ENCODE data around the gene TAF15.

Gene TAF15

DNA sequence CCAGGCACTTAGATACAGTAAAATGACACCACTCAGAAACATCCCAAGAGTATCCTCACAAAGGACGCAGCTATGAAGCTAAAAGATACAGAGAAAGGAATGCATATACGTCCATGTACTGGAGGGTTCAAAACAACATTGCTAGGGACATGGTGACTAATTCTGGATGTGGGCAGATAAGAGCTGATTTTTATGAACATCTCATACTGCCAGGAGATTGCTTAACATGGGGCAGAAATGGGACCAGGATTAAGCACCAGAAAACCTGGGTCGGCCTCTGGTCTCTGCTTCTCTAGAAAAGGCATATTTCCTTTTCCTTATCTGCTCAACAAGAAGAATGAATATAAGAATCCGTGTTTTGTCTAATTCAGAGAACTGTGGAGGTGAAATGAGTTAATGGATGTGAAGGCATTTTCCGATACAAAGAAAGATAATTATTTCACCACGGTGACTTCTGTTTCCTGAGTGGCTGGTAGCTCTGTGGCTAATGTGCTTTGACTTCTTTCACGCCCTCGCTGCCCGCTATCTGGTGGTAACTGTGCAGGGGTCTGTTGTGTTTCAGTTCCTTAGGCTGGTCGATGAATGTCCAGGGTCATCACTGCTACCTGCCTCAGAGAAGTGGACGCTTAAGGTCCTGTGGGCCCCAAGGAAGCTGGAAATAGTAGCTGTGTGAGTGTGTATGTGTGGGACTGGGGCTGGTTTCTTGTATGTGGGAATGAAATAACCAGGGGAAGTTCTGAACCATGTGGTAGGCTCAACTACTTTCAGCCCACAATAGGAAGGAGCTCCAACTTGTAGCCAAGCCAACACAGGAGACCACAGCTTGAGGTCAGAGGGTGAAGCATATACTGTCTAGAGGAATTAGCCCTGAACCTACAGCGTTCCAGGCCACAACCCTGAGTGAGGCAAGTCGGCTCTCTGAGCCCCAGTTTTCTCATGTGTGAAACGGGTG lies 86.6 kb downstream of the TAF15 start:
- H3K79me2 ChIP-seq (ENCODE audit: low read length), result no peaks in the 10 kb centered on the region
- no peaks in the 10 kb centered on the region for H3F3A ChIP-seq (ENCODE audit: insufficient read depth, low read length)
- peaks cover 12% of the 10 kb centered on the region for H3K4me1 ChIP-seq (ENCODE audit: low read length)
- TF ChIP-seq EZH2phosphoT487 (IDR thresholded peaks at IDR 0.05; ENCODE audit: low read length), result no peak
- TF ChIP-seq EZH2 (optimal IDR thresholded peaks at IDR 0.05; ENCODE audit: low read depth, low read length), result no peak
- TF ChIP-seq, protein P1, sequence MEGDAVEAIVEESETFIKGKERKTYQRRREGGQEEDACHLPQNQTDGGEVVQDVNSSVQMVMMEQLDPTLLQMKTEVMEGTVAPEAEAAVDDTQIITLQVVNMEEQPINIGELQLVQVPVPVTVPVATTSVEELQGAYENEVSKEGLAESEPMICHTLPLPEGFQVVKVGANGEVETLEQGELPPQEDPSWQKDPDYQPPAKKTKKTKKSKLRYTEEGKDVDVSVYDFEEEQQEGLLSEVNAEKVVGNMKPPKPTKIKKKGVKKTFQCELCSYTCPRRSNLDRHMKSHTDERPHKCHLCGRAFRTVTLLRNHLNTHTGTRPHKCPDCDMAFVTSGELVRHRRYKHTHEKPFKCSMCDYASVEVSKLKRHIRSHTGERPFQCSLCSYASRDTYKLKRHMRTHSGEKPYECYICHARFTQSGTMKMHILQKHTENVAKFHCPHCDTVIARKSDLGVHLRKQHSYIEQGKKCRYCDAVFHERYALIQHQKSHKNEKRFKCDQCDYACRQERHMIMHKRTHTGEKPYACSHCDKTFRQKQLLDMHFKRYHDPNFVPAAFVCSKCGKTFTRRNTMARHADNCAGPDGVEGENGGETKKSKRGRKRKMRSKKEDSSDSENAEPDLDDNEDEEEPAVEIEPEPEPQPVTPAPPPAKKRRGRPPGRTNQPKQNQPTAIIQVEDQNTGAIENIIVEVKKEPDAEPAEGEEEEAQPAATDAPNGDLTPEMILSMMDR (IDR thresholded peaks at IDR 0.05; ENCODE audit: low read length), result no peak
- no peak overlapping the region for H3K4me3 ChIP-seq (ENCODE audit: low read length)
- H4K20me1 ChIP-seq (ENCODE audit: insufficient read depth, low read length), result no peaks in the 10 kb centered on the region
- no peak overlapping the region for H3K9ac ChIP-seq (ENCODE audit: low read length)
- no peaks in the 10 kb centered on the region for H3K27me3 ChIP-seq (replicated peaks; ENCODE audit: insufficient read depth, low read length)
- H3K36me3 ChIP-seq (replicated peaks; ENCODE audit: insufficient read depth, low read length), result no peaks in the 10 kb centered on the region
- no peak for DNase-seq
- no peak overlapping the region for H2AFZ ChIP-seq (ENCODE audit: low read length)
- H3K9me3 ChIP-seq (replicated peaks; ENCODE audit: insufficient read depth, low read length), result no peaks in the 10 kb centered on the region
- no peaks in the 10 kb centered on the region for H3K9me2 ChIP-seq (replicated peaks; ENCODE audit: insufficient read depth, low read length)
- H3K4me2 ChIP-seq (ENCODE audit: low read depth, low read length), result no peak overlapping the region
- H3K27ac ChIP-seq (ENCODE audit: low read length), result no peak overlapping the region

Measured in MM.1S (cell line).